HFFc6 (cell line): ENCODE data around the gene MEDAG. TPM values are rescaled to one million over a fixed set of nuclear protein-coding genes. Genes with fewer than 3 reads are reported as not detected.

Source experiments
- DNase-seq: peaks from one replicate; pipeline ENCODE4 v3.0.0-alpha.2; 2018
- H3K27ac Mint-ChIP-seq: 2 replicates; pipeline ENCODE4 v1.8.0; 2020; ENCODE audit warnings: mild to moderate bottlenecking, mixed read lengths
- H3K27me3 Mint-ChIP-seq: 2 replicates; pipeline ENCODE4 v1.8.0; 2021; ENCODE audit warnings: mild to moderate bottlenecking, moderate library complexity, mixed read lengths; ENCODE audit not compliant: insufficient read depth
- H3K36me3 Mint-ChIP-seq: 2 replicates; pipeline ENCODE4 v1.8.0; 2021; ENCODE audit warnings: low read depth, mixed read lengths
- H3K4me1 Mint-ChIP-seq: 2 replicates; pipeline ENCODE4 v1.8.0; 2020; ENCODE audit warnings: low read depth, mixed read lengths
- H3K4me3 Mint-ChIP-seq: 2 replicates; pipeline ENCODE4 v1.8.0; 2020; ENCODE audit warnings: mild to moderate bottlenecking, moderate library complexity, mixed read lengths
- H3K9me3 Mint-ChIP-seq: 2 replicates; pipeline ENCODE4 v1.8.0; 2020; ENCODE audit warnings: mild to moderate bottlenecking, mixed read lengths
- CTCF ChIP-seq: fragments of 200-600 bp; sonication (generic); IDR thresholded peaks from 2 replicates; pipeline ENCODE4 v1.5.0; 2021; ENCODE audit warnings: antibody characterized with exemption, mild to moderate bottlenecking
- total RNA-seq, 6 experiments: library from RNA; stranded (reverse); fragmentation: NEBNext Ultra II Directional; extraction: Animal tissue kit (Norgen Biotek cat#: 25700); gene quantifications; 2 replicates in 1 of 6; 3 replicates in 5 of 6; pipeline ENCODE4 v1.2.3, GENCODE V29; 2021

The MEDAG gene
- total RNA-seq, 6 experiments from 2014 or later, result 0.11 to 0.40 (median 0.33) TPM; not detected in 3

GRCh38 chr13:30865123-30866049 lies 40.7 kb upstream of the MEDAG start:
- Mint-ChIP-seq H3K27ac (peak overlapping the region; percentile 98), H3K4me1 (peaks cover 70% of the 10 kb centered on the region), H3K27me3 (no peaks in the 10 kb centered on the region; the same call in 1 of the 2 replicates), H3K4me3 (peak overlapping the region; percentile 83), H3K36me3 (no peaks in the 10 kb centered on the region), H3K9me3 (no peaks in the 10 kb centered on the region)
- DNase-seq, result peak; percentile 86
- TF ChIP-seq CTCF, result peak; percentile 96

- DNase-seq, result no peak
- H3K27me3 Mint-ChIP-seq, result no peaks in the 10 kb centered on the region; the same call in 1 of the 2 replicates
Observed at GRCh38 chr13:30866677-30867076, 39.4 kb upstream of the MEDAG start.

GRCh38 chr13:30867089-30867669 lies 38.9 kb upstream of the MEDAG start:
- H3K4me1 Mint-ChIP-seq, result peaks cover 85% of the 10 kb centered on the region
- no peak overlapping the region for H3K27ac Mint-ChIP-seq
- H3K27me3 Mint-ChIP-seq, result no peaks in the 10 kb centered on the region; the same call in 1 of the 2 replicates
- no peak overlapping the region for H3K4me3 Mint-ChIP-seq
- no peaks in the 10 kb centered on the region for H3K9me3 Mint-ChIP-seq
- H3K36me3 Mint-ChIP-seq, result peaks cover 5% of the 10 kb centered on the region
- TF ChIP-seq CTCF, result no peak
- DNase-seq, result no peak

More at GRCh38 chr13:30866677-30867076, 39.4 kb upstream of the MEDAG start:
- H3K4me3 Mint-ChIP-seq, result no peak overlapping the region
- H3K4me1 Mint-ChIP-seq, result peaks cover 80% of the 10 kb centered on the region
- TF ChIP-seq CTCF, result no peak
- H3K9me3 Mint-ChIP-seq, result no peaks in the 10 kb centered on the region
- H3K36me3 Mint-ChIP-seq, result peaks cover 5% of the 10 kb centered on the region
- H3K27ac Mint-ChIP-seq, result peak overlapping the region; percentile 98

GRCh38 chr13:30868799-30869470 lies 37.1 kb upstream of the MEDAG start:
- Mint-ChIP-seq H3K27ac (peak overlapping the region; percentile 100), H3K27me3 (no peaks in the 10 kb centered on the region; the same call in 1 of the 2 replicates), H3K36me3 (peaks cover 5% of the 10 kb centered on the region), H3K4me3 (peak overlapping the region; percentile 78), H3K4me1 (peaks cover 93% of the 10 kb centered on the region), H3K9me3 (no peaks in the 10 kb centered on the region)
- peak; percentile 14 for DNase-seq
- no peak for TF ChIP-seq CTCF

- TF ChIP-seq CTCF, result no peak
- Mint-ChIP-seq H3K36me3 (peaks cover 5% of the 10 kb centered on the region), H3K27me3 (no peaks in the 10 kb centered on the region; the same call in 1 of the 2 replicates), H3K27ac (peak overlapping the region; percentile 100), H3K9me3 (no peaks in the 10 kb centered on the region), H3K4me1 (peaks cover 93% of the 10 kb centered on the region), H3K4me3 (peak overlapping the region; percentile 78)
- DNase-seq, result peak; percentile 34
Observed at GRCh38 chr13:30869491-30869890, 36.6 kb upstream of the MEDAG start.
